Thyroid gland (tissue), 4 donors: Measurements from ENCODE around the gene NACAD.

Source experiments
- POLR2A ChIP-seq, 2 donors: fragments of 450-650 bp; IDR thresholded peaks; one replicate each; pipeline ENCODE4 v1.6.1; 2017; ENCODE audit warnings: antibody characterized with exemption in 2 of 2, mild to moderate bottlenecking in 2 of 2, moderate library complexity in 1 of 2
- TF ChIP-seq, protein P1 (sequence below), 6 experiments: fragments of 200-600 bp in 3 of 6; fragments of 450-650 bp in 3 of 6; sonication (generic) in 3 of 6; IDR thresholded peaks; one replicate each; pipeline ENCODE4 v1.5.1; 2016 to 2019; ENCODE audit warnings: antibody characterized with exemption in 6 of 6, mild to moderate bottlenecking in 2 of 6, inconsistent platforms in 1 of 6, moderate library complexity in 1 of 6

DNA sequence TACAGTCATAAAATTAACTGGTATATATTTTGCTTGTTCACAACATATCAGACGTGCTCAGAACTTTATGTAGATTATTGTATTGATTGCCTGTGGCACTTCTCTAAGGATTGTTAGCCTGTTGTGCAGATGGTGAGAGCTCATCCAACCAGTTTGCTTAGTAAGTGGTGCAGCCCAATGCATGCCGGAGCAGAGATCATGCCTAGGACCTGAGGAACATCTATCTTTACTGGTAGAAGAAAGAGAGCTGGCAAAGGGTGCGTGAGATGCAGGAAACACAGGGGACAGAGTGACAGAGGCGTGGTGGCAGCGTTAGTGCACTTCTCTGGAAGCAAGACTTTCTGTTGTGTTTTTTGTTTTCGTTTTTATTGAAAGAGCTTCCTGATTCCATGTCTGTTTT is 52.9 kb downstream of the NACAD start:
- TF ChIP-seq, protein P1, sequence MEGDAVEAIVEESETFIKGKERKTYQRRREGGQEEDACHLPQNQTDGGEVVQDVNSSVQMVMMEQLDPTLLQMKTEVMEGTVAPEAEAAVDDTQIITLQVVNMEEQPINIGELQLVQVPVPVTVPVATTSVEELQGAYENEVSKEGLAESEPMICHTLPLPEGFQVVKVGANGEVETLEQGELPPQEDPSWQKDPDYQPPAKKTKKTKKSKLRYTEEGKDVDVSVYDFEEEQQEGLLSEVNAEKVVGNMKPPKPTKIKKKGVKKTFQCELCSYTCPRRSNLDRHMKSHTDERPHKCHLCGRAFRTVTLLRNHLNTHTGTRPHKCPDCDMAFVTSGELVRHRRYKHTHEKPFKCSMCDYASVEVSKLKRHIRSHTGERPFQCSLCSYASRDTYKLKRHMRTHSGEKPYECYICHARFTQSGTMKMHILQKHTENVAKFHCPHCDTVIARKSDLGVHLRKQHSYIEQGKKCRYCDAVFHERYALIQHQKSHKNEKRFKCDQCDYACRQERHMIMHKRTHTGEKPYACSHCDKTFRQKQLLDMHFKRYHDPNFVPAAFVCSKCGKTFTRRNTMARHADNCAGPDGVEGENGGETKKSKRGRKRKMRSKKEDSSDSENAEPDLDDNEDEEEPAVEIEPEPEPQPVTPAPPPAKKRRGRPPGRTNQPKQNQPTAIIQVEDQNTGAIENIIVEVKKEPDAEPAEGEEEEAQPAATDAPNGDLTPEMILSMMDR (IDR thresholded peaks at IDR 0.05), result no peak
- no peak for TF ChIP-seq POLR2A (IDR thresholded peaks at IDR 0.05)
